Fibroblast of peridontal ligament (primary cell): ENCODE data around the gene PEPD.
"Not testable (repeated sequence)": the region's sequence is repeated elsewhere in the genome, so short reads cannot be mapped to it uniquely, and the experiment has no call there.

Experiments
- DNase-seq: peaks from one replicate; pipeline ENCODE4 v3.0.0-alpha.2; 2010; ENCODE audit errors: extremely low read depth

The PEPD gene

GRCh38 chr19:33521480-33522370 lies at the start of gene PEPD:
TSS of gene PEPD (minus strand) at chr19:33521791. CDS start at chr19:33521760, 31 bp downstream.
- DNase-seq, result peak; percentile 83

GRCh38 chr19:33569821-33570220 lies 48.2 kb upstream of the PEPD start:
- DNase-seq, result peak; percentile 6

- no peak for DNase-seq
Measured at GRCh38 chr19:33568706-33569105, 47.1 kb upstream of the PEPD start.

- DNase-seq, result no peak
Measured at GRCh38 chr19:33564836-33565338, 43.3 kb upstream of the PEPD start.

GRCh38 chr19:33562636-33563035 lies 41.0 kb upstream of the PEPD start:
- DNase-seq, result no peak

- not testable (repeated sequence) for DNase-seq
Measured at GRCh38 chr19:33561666-33562065, 40.1 kb upstream of the PEPD start.

- no peak for DNase-seq
Measured at GRCh38 chr19:33561261-33561660, 39.7 kb upstream of the PEPD start.

- no peak for DNase-seq
Measured at GRCh38 chr19:33559996-33560395, 38.4 kb upstream of the PEPD start.

GRCh38 chr19:33558856-33559255 lies 37.3 kb upstream of the PEPD start:
- no peak for DNase-seq

- no peak for DNase-seq
Measured at GRCh38 chr19:33558151-33558550, 36.6 kb upstream of the PEPD start.

GRCh38 chr19:33557720-33558119 lies 36.1 kb upstream of the PEPD start:
- DNase-seq, result no peak

GRCh38 chr19:33557196-33557595 lies 35.6 kb upstream of the PEPD start:
- DNase-seq, result no peak

GRCh38 chr19:33556261-33556660 lies 34.7 kb upstream of the PEPD start:
- DNase-seq, result no peak

GRCh38 chr19:33555726-33556125 lies 34.1 kb upstream of the PEPD start:
- not testable (repeated sequence) for DNase-seq

- DNase-seq, result no peak
Measured at GRCh38 chr19:33554821-33555220, 33.2 kb upstream of the PEPD start.

GRCh38 chr19:33554391-33554790 lies 32.8 kb upstream of the PEPD start:
- no peak for DNase-seq

- DNase-seq, result no peak
Measured at GRCh38 chr19:33553530-33554310, 32.1 kb upstream of the PEPD start.

GRCh38 chr19:33552928-33553279 lies 31.3 kb upstream of the PEPD start:
- DNase-seq, result no peak

GRCh38 chr19:33552191-33552927 lies 30.8 kb upstream of the PEPD start:
- no peak for DNase-seq

- DNase-seq, result no peak
Measured at GRCh38 chr19:33551676-33552075, 30.1 kb upstream of the PEPD start.

- no peak for DNase-seq
Measured at GRCh38 chr19:33550768-33551167, 29.2 kb upstream of the PEPD start.

GRCh38 chr19:33547676-33548075 lies 26.1 kb upstream of the PEPD start:
- no peak for DNase-seq
